Measurements from ENCODE around the gene GEMIN2.
"Not testable (repeated sequence)": the region's sequence is repeated elsewhere in the genome, so short reads cannot be mapped to it uniquely, and the experiment has no call there.

The GEMIN2 gene

GRCh38 chr14:39113685-39114072 is 444 bp upstream of the GEMIN2 start:
- POLR2A ChIA-PET = interaction anchor here (0.6 to 2.3 kb wide), 20 partner anchors 9 to 318 kb away, joined by 3 to 66 read pairs (median 4); partner anchors contain the start of genes FBXO33, PNN, SEC23A and TRAPPC6B
- no peak for DNase-seq (ENCODE audit: extremely low spot score)
- CTCF ChIA-PET = interaction anchor here (0.8 kb wide), 2 partner anchors 11 to 56 kb away, joined by 3 read pairs; partner anchors contain the start of gene TRAPPC6B
- TF ChIP-seq HDGF (IDR thresholded peaks at IDR 0.05; ENCODE audit: borderline replicate concordance) (no peak), ARNT (IDR thresholded peaks at IDR 0.05) (no peak), TARDBP (IDR thresholded peaks at IDR 0.05) (no peak), SUZ12 (IDR thresholded peaks at IDR 0.05) (no peak), FOXA1 (IDR thresholded peaks at IDR 0.05) (no peak), ZNF384 (IDR thresholded peaks at IDR 0.05) (no peak), ELF4 (IDR thresholded peaks at IDR 0.05) (no peak), NFRKB (IDR thresholded peaks at IDR 0.05) (no peak), SP1 (IDR thresholded peaks at IDR 0.05) (no peak)

GRCh38 chr14:39122330-39123138 is 8.4 kb downstream of the GEMIN2 start:
- DNase-seq (ENCODE audit: extremely low spot score) = no peak
- ChIA-PET CTCF (no interaction called here), POLR2A (interaction anchor here (1.0 to 1.3 kb wide), 2 partner anchors 9 to 48 kb away, joined by 4 to 6 read pairs; partner anchors contain the start of genes GEMIN2 and TRAPPC6B)
- no peak for TF ChIP-seq SP1 (IDR thresholded peaks at IDR 0.05)
- TF ChIP-seq TARDBP (IDR thresholded peaks at IDR 0.05) = no peak
- TF ChIP-seq FOXK2 (IDR thresholded peaks at IDR 0.05) = no peak
- TF ChIP-seq FOXA1 (IDR thresholded peaks at IDR 0.05) = no peak
- no peak for TF ChIP-seq ARNT (IDR thresholded peaks at IDR 0.05)
- no peak for TF ChIP-seq ELF4 (IDR thresholded peaks at IDR 0.05)
- TF ChIP-seq SUZ12 (IDR thresholded peaks at IDR 0.05) = no peak
- no peak for TF ChIP-seq L3MBTL2 (conservative IDR thresholded peaks at IDR 0.05)

- CTCF ChIA-PET; DNase-seq (ENCODE audit: extremely low spot score): not testable (repeated sequence)
- POLR2A ChIA-PET = interaction anchor here (1.5 kb wide), 1 partner anchor 33 kb away, joined by 3 read pairs; the partner anchor contains the start of gene TRAPPC6B
These were observed 23.7 kb downstream of the GEMIN2 start for GRCh38 chr14:39137835-39138234.

- DNase-seq (ENCODE audit: extremely low spot score) = no peak
- CTCF ChIA-PET = no interaction called here
- POLR2A ChIA-PET = no interaction called here
- no peak for TF ChIP-seq FOXK2 (IDR thresholded peaks at IDR 0.05)
- no peak for TF ChIP-seq LEF1 (IDR thresholded peaks at IDR 0.05; ENCODE audit: borderline replicate concordance)
- TF ChIP-seq TARDBP (IDR thresholded peaks at IDR 0.05) = no peak
- no peak for TF ChIP-seq ARNT (IDR thresholded peaks at IDR 0.05)
- no peak for TF ChIP-seq NFRKB (IDR thresholded peaks at IDR 0.05)
- no peak for TF ChIP-seq HDGF (IDR thresholded peaks at IDR 0.05; ENCODE audit: borderline replicate concordance)
These were observed 24.3 kb downstream of the GEMIN2 start for GRCh38 chr14:39138440-39138839.

- no peak for DNase-seq (ENCODE audit: extremely low spot score)
- TF ChIP-seq ZNF384 (IDR thresholded peaks at IDR 0.05) (no peak), HDGF (IDR thresholded peaks at IDR 0.05; ENCODE audit: borderline replicate concordance) (no peak), PKNOX1 (IDR thresholded peaks at IDR 0.05) (no peak), FOXM1 (IDR thresholded peaks at IDR 0.05; ENCODE audit: borderline replicate concordance) (no peak)
- POLR2A ChIA-PET = interaction anchor here (1.4 to 2.7 kb wide), 2 partner anchors 26 to 30 kb away, joined by 4 to 8 read pairs; partner anchors contain the start of genes GEMIN2 and TRAPPC6B
- CTCF ChIA-PET = no interaction called here
These were observed 26.0 kb downstream of the GEMIN2 start for GRCh38 chr14:39140170-39140569.

- DNase-seq (ENCODE audit: extremely low spot score); CTCF ChIA-PET: not testable (repeated sequence)
- POLR2A ChIA-PET = interaction anchor here (2.7 kb wide), 1 partner anchor 29 kb away, joined by 8 read pairs; the partner anchor contains the start of gene TRAPPC6B
These were observed 27.5 kb downstream of the GEMIN2 start for GRCh38 chr14:39141623-39142022.

GRCh38 chr14:39143226-39143625 is 29.1 kb downstream of the GEMIN2 start:
- CTCF ChIA-PET; POLR2A ChIA-PET; DNase-seq (ENCODE audit: extremely low spot score): not testable (repeated sequence)

GRCh38 chr14:39145266-39145966 is 31.3 kb downstream of the GEMIN2 start:
- TF ChIP-seq FOXM1 (IDR thresholded peaks at IDR 0.05; ENCODE audit: borderline replicate concordance) (no peak), TARDBP (IDR thresholded peaks at IDR 0.05) (no peak), BHLHE40 (IDR thresholded peaks at IDR 0.05; ENCODE audit: borderline replicate concordance) (no peak), PKNOX1 (IDR thresholded peaks at IDR 0.05) (peak; percentile 38; the same call in 1 of the 2 replicates)
- POLR2A ChIA-PET = interaction anchor here (0.9 to 2.4 kb wide), 2 partner anchors 25 to 32 kb away, joined by 3 to 8 read pairs; partner anchors contain the start of genes GEMIN2 and TRAPPC6B
- no peak for DNase-seq (ENCODE audit: extremely low spot score)
- CTCF ChIA-PET = no interaction called here
